Nephron (organoid): ENCODE results near the gene ANKRD65.
A peak's percentile ranks its signal among the peaks of the same experiment; 100 is the strongest.
"Not testable (repeated sequence)": the region's sequence is repeated elsewhere in the genome, so short reads cannot be mapped to it uniquely, and the experiment has no call there.

ENCODE experiments used
- H3K27ac Mint-ChIP-seq, 3 experiments: 2 replicates each; pipeline ENCODE4 v1.8.0; 2020; ENCODE audit warnings: mixed read lengths in 3 of 3, mild to moderate bottlenecking in 2 of 3, moderate library complexity in 1 of 3
- H3K27me3 Mint-ChIP-seq: 2 replicates; pipeline ENCODE4 v1.8.0; 2021; ENCODE audit warnings: low read depth, mild to moderate bottlenecking, moderate library complexity, mixed read lengths
- H3K36me3 Mint-ChIP-seq: 2 replicates; pipeline ENCODE4 v1.8.0; 2020; ENCODE audit warnings: low read depth, mixed read lengths
- H3K4me1 Mint-ChIP-seq: 2 replicates; pipeline ENCODE4 v1.8.0; 2020; ENCODE audit warnings: mixed read lengths
- H3K4me3 Mint-ChIP-seq, 3 experiments: 2 replicates each; pipeline ENCODE4 v1.8.0; 2020; ENCODE audit warnings: mild to moderate bottlenecking in 3 of 3, mixed read lengths in 3 of 3, moderate library complexity in 2 of 3
- H3K9me3 Mint-ChIP-seq: 2 replicates; pipeline ENCODE4 v1.8.0; 2020; ENCODE audit warnings: mixed read lengths
- CTCF ChIP-seq, 3 experiments: fragments of 200-600 bp; sonication (generic); IDR thresholded peaks; one replicate each; pipeline ENCODE4 v1.5.0; 2021; ENCODE audit warnings: antibody characterized with exemption in 3 of 3; ENCODE audit not compliant: unreplicated experiment in 3 of 3

Gene ANKRD65

GRCh38 chr1:1370771-1371300, 50.2 kb downstream of the ANKRD65 start:
- no peak overlapping the region for H3K27ac Mint-ChIP-seq
- peaks cover 4% of the 10 kb centered on the region for H3K27me3 Mint-ChIP-seq
- peaks cover 6% of the 10 kb centered on the region for H3K4me1 Mint-ChIP-seq
- TF ChIP-seq CTCF (IDR thresholded peaks at IDR 0.05; ENCODE audit: unreplicated experiment in 3 of 3), result no peak
- H3K36me3 Mint-ChIP-seq, result no peaks in the 10 kb centered on the region
- H3K4me3 Mint-ChIP-seq, result no peak overlapping the region
- H3K9me3 Mint-ChIP-seq, result no peaks in the 10 kb centered on the region

- H3K27ac Mint-ChIP-seq, H3K27me3 Mint-ChIP-seq, H3K4me1 Mint-ChIP-seq, H3K36me3 Mint-ChIP-seq, H3K9me3 Mint-ChIP-seq: not testable (repeated sequence)
- H3K4me3 Mint-ChIP-seq, result peak overlapping the region; percentile 24 to 56 (median 28)
Measured at GRCh38 chr1:1370094-1370493, 51.0 kb downstream of the ANKRD65 start.
